GM19455 (cell line): Measurements from ENCODE around the gene HOXB7.

Source experiments
- ATAC-seq: cut with Tn5 transposase; IDR thresholded peaks from one replicate; pipeline ENCODE4 v1.9.1; 2021; ENCODE audit not compliant: unreplicated experiment

The HOXB7 gene

GRCh38 chr17:48568499-48569239 lies 42.1 kb downstream of the HOXB7 start:
- no peak for ATAC-seq

- no peak for ATAC-seq
These were observed 43.0 kb downstream of the HOXB7 start for GRCh38 chr17:48567646-48568354.

- ATAC-seq, result no peak
These were observed 43.6 kb downstream of the HOXB7 start for GRCh38 chr17:48567209-48567608.

GRCh38 chr17:48566717-48567116 lies 44.1 kb downstream of the HOXB7 start:
- ATAC-seq, result no peak

GRCh38 chr17:48565925-48566710 lies 44.7 kb downstream of the HOXB7 start:
- ATAC-seq, result no peak

- ATAC-seq, result no peak
These were observed 45.7 kb downstream of the HOXB7 start for GRCh38 chr17:48565022-48565554.

- ATAC-seq, result no peak
These were observed 46.4 kb downstream of the HOXB7 start for GRCh38 chr17:48564188-48565021.

- ATAC-seq, result no peak
These were observed 47.0 kb downstream of the HOXB7 start for GRCh38 chr17:48563867-48564187.

- ATAC-seq, result no peak
These were observed 47.4 kb downstream of the HOXB7 start for GRCh38 chr17:48563385-48563838.

- ATAC-seq, result no peak
These were observed 47.9 kb downstream of the HOXB7 start for GRCh38 chr17:48562934-48563333.

GRCh38 chr17:48561884-48562810 lies 48.7 kb downstream of the HOXB7 start:
- no peak for ATAC-seq

- ATAC-seq, result no peak
These were observed 50.7 kb downstream of the HOXB7 start for GRCh38 chr17:48559840-48560817.

- no peak for ATAC-seq
These were observed 51.5 kb downstream of the HOXB7 start for GRCh38 chr17:48559122-48559839.

GRCh38 chr17:48558831-48559121 lies 52.0 kb downstream of the HOXB7 start:
- ATAC-seq, result no peak

- ATAC-seq, result no peak
These were observed 52.6 kb downstream of the HOXB7 start for GRCh38 chr17:48558057-48558830.
